TTC549 (cell line): ENCODE results near the gene TBL1XR1.

ENCODE experiments used
- FAIRE-seq: peaks from 2 replicates; lab custom pipeline; 2012; peaks lifted over from hg19 to GRCh38; lab: Jason Lieb, UNC

The TBL1XR1 gene

GRCh38 chr3:177197041-177197726 is at the start of gene TBL1XR1:
TSS of gene TBL1XR1 (minus strand) at chr3:177197482. CDS start at chr3:177064977, 132,505 bp downstream.
- no peak for FAIRE-seq

GRCh38 chr3:177245250-177245649 is 48.0 kb upstream of the TBL1XR1 start:
- FAIRE-seq: no peak

GRCh38 chr3:177244606-177245005 is 47.3 kb upstream of the TBL1XR1 start:
- FAIRE-seq: no peak

GRCh38 chr3:177238686-177239216 is 41.5 kb upstream of the TBL1XR1 start:
- FAIRE-seq: no peak

- FAIRE-seq: no peak
Observed at GRCh38 chr3:177237206-177237605, 39.9 kb upstream of the TBL1XR1 start.

GRCh38 chr3:177236704-177237103 is 39.4 kb upstream of the TBL1XR1 start:
- no peak for FAIRE-seq

GRCh38 chr3:177234121-177234520 is 36.8 kb upstream of the TBL1XR1 start:
- FAIRE-seq: no peak

- no peak for FAIRE-seq
Observed at GRCh38 chr3:177231242-177231641, 34.0 kb upstream of the TBL1XR1 start.

- no peak for FAIRE-seq
Observed at GRCh38 chr3:177230641-177231040, 33.4 kb upstream of the TBL1XR1 start.

GRCh38 chr3:177229791-177230190 is 32.5 kb upstream of the TBL1XR1 start:
- FAIRE-seq: no peak

- FAIRE-seq: no peak
Observed at GRCh38 chr3:177228601-177229190, 31.4 kb upstream of the TBL1XR1 start.

- no peak for FAIRE-seq
Observed at GRCh38 chr3:177224414-177224813, 27.1 kb upstream of the TBL1XR1 start.

GRCh38 chr3:177221744-177222143 is 24.5 kb upstream of the TBL1XR1 start:
- no peak for FAIRE-seq

- no peak for FAIRE-seq
Observed at GRCh38 chr3:177220136-177220974, 23.1 kb upstream of the TBL1XR1 start.

GRCh38 chr3:177213801-177214535 is 16.7 kb upstream of the TBL1XR1 start:
- no peak for FAIRE-seq

- FAIRE-seq: no peak
Observed at GRCh38 chr3:177212756-177213155, 15.5 kb upstream of the TBL1XR1 start.

- FAIRE-seq: no peak
Observed at GRCh38 chr3:177212278-177212610, 15.0 kb upstream of the TBL1XR1 start.

- FAIRE-seq: no peak
Observed at GRCh38 chr3:177211503-177212277, 14.4 kb upstream of the TBL1XR1 start.

- FAIRE-seq: no peak
Observed at GRCh38 chr3:177210744-177211502, 13.6 kb upstream of the TBL1XR1 start.

GRCh38 chr3:177209509-177209908 is 12.2 kb upstream of the TBL1XR1 start:
- no peak for FAIRE-seq

GRCh38 chr3:177208781-177209180 is 11.5 kb upstream of the TBL1XR1 start:
- no peak for FAIRE-seq
